Activated T-helper 9 cell treated with anti-CD3 and anti-CD28 coated beads, Interleukin-2, amount 50 U/mL, for 16 hours (primary cell): ENCODE data around the gene ZNF511.

Source experiments
- DNase-seq: peaks from one replicate; pipeline ENCODE4 v3.0.0-alpha.2; 2020; ENCODE audit warnings: low read depth

ZNF511 gene

DNA sequence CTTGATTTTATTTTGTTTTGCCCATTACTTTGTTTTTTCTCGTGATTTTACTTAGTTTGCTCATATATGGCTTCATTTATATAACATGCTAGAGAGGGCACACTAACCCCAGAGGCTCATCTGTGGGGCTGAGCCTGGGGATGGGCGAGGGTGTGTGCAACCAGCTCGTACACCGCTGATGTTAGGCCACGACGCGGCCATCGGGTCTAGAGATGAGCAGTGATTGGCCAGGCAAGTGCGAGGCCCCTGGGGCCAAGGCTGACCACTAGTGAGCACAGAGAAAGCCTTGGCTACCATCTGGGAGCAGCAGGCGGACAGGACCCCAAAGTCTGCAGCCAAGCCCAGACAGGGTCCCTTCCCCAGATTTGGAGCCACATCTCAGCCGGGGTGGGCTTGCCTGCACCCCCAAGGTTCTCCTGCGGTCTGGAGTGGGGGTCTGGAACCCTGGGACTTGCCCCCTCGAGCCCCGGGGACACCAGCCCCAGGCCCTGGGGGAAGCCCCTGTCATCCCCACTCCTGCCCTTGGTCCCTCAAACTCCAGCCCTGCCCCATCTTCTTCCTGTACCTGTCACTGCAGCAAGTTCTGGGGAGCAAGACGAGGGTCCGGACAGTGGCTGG lies 45.4 kb downstream of the ZNF511 start:
- no peak for DNase-seq

GRCh38 chr10:133354672-133355240 lies 46.0 kb downstream of the ZNF511 start:
- no peak for DNase-seq

DNA sequence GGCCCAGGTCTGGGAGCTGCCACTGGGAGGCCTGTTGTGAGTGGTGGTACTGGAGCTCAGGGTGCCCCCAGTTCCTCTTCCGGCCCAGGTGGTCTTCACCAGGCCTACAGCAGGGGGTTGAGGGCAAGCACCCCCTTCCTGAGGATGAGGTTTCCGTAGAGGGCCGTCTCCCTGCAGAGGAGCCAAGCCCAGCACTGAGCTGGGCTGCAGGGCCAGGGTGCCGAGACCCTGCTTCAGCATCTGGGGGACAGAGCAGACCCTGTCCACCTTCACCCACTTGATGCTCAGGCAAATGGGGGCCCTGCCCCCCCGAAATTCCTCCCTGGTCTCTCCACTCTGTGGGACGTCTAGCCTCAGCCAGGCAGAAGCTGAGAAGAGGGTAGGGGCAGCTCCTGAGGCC lies 46.6 kb downstream of the ZNF511 start:
- DNase-seq = no peak

- DNase-seq = no peak
These were observed 47.3 kb downstream of the ZNF511 start for GRCh38 chr10:133355991-133356390.

GRCh38 chr10:133356549-133357284 lies 48.0 kb downstream of the ZNF511 start:
- no peak for DNase-seq

- DNase-seq = peak; percentile 64
These were observed 48.8 kb downstream of the ZNF511 start, which contains the start of gene FUOM for GRCh38 chr10:133357285-133358161. Gene FUOM, minus strand, starts transcription at chr10:133358019. Its CDS starts 12 bp downstream, at chr10:133358007.

DNA sequence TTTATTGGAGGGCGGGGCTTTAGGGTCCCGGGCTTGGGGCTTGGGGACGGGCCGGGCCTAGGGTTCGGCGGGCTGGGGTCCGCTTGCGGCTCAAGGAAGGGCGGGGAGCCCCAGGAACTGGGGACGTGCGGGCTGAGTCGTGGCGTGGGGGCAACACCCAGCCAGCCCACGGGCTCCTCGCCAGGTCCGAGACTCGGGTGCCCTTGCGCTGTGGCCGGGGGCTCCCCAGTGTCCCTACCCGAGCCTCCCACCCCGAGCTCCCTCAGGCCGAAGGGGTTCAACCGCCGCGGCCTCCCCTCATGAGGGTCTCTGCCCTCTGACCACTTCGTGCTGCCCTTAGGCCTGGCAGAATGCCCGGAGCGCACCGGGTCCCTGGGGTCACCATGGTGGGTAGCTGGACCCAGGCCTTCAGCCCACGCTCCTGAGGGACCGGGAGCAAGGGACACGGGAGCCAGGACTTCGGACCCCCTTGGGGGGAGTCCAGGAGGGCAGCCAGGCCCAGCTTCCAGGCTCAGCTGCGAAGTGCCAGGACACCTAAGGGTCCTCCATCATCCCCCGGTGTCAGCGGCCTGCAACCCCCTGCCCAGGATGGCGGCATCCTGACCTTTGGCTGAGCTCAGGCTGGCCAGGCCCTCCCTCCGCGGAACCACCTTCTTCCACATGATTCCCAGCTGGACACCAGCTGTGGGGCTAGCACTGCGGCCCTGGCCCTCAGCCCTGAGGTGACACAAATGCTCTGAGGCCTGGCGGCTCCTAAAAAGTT lies 49.6 kb downstream of the ZNF511 start:
- no peak for DNase-seq

DNA sequence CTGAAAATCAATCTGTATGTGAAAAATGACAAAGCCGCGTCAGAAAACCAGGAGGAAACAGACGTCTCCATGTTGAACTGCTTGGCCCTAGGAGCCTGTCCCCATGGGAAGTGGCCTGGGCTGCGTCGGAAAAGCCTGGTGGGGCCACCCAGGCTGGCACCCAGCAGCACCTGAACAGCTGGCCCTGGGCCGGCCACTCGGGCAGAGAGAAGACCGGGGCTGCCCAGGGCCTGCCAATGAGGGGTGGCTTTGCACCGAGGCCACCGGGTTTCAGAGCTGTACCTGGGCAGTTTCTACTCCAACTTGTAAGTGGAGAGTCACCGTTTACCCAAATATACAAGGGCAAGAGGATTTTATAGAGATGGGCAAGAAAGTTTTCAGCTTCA lies 50.2 kb downstream of the ZNF511 start:
- no peak for DNase-seq

GRCh38 chr10:133359554-133359971 lies 50.8 kb downstream of the ZNF511 start:
- DNase-seq = no peak

- DNase-seq = no peak
These were observed 51.4 kb downstream of the ZNF511 start for GRCh38 chr10:133359972-133360610.

DNA sequence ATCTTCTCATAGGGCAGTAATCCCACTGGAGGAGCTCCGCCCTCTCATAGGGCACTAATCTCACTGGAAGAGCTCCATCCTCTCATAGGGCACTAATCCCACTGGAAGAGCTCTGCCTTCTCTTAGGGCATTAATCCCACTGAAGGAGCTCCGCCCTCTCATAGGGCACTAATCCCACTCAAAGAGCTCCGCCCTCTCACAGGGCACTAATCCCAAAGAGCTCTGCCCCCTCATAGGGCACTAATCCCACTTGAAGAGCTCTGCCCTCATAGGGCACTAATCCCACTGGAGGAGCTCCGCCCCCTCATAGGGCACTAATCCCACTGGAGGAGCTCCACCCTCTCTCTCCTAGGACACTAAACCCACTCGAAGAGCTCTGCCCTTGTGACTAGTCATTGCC lies 52.5 kb downstream of the ZNF511 start:
- no peak for DNase-seq

GRCh38 chr10:133361773-133362441 lies 53.2 kb downstream of the ZNF511 start:
- no peak for DNase-seq
